GM10266 (cell line): ENCODE results near the gene ANTXR1.

Experiments used
- DNase-seq: peaks from one replicate; pipeline ENCODE4 v3.0.0; 2012; ENCODE audit errors: extremely low spot score
- CTCF ChIP-seq: IDR thresholded peaks from 2 replicates; pipeline ENCODE4 v1.5.1; 2012; ENCODE audit warnings: mild to moderate bottlenecking, low read depth; ENCODE audit not compliant: control insufficient read depth, insufficient read depth; ENCODE audit errors: missing control alignments

Gene ANTXR1

GRCh38 chr2:69060938-69061501 is 48.0 kb downstream of the ANTXR1 start:
- no peak for DNase-seq
- TF ChIP-seq CTCF: no peak

GRCh38 chr2:69061525-69061924 is 48.5 kb downstream of the ANTXR1 start:
- no peak for DNase-seq
- TF ChIP-seq CTCF: no peak

- no peak for DNase-seq
- no peak for TF ChIP-seq CTCF
Observed at GRCh38 chr2:69062307-69062962, 49.5 kb downstream of the ANTXR1 start.

- TF ChIP-seq CTCF: no peak
- no peak for DNase-seq
Observed at GRCh38 chr2:69065735-69066336, 52.9 kb downstream of the ANTXR1 start.

GRCh38 chr2:69067026-69067630 is 54.1 kb downstream of the ANTXR1 start:
- DNase-seq: no peak
- no peak for TF ChIP-seq CTCF

GRCh38 chr2:69067866-69068265 is 54.9 kb downstream of the ANTXR1 start:
- DNase-seq: no peak
- no peak for TF ChIP-seq CTCF

- TF ChIP-seq CTCF: no peak
- no peak for DNase-seq
Observed at GRCh38 chr2:69070969-69071368, 58.0 kb downstream of the ANTXR1 start.
